Uterus (tissue), 2 donors: ENCODE data around the gene EVX1.

ENCODE experiments used
- POLR2A ChIP-seq, 2 donors: fragments of 450-650 bp; IDR thresholded peaks; one replicate each; pipeline ENCODE4 v1.6.1; 2016; ENCODE audit warnings: antibody characterized with exemption in 2 of 2, mild to moderate bottlenecking in 1 of 2, moderate library complexity in 1 of 2
- TF ChIP-seq, protein P1 (sequence below), 4 experiments: fragments of 200-600 bp in 2 of 4; fragments of 450-650 bp in 2 of 4; sonication (generic) in 2 of 4; IDR thresholded peaks; one replicate each; pipeline ENCODE4 v1.5.1; 2016 to 2019; ENCODE audit warnings: antibody characterized with exemption in 4 of 4, mild to moderate bottlenecking in 2 of 4, moderate library complexity in 1 of 4

DNA sequence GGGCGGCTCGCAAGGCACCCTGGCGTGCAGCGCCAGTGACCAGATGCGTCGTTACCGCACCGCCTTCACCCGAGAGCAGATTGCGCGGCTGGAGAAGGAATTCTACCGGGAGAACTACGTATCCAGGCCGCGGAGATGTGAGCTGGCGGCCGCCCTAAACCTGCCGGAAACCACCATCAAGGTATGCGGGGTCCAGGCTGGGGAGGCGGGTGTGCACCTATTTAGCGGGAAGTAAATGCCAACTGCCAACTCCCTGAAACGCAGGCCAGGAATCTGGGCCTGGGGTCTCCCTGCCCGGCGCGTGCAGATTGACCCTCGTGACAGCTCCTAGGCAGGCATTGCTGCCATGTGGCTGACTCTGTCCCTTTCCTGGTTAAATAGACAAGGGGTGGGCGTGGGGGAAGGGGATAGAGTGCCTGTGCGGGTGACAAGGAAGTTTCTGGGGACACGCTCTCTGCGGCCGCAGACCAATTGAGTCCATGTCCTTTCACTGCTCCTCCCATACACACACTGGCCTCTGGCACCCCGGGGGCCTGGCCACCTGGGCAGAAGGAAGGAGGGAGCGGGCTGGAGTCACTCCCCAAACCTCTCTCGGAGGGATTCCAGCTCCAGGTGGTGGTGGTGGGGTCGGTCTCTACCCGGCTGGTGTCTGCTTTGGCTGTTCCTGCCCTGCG is 2.7 kb downstream of the EVX1 start:
- no peak for TF ChIP-seq POLR2A (IDR thresholded peaks at IDR 0.05)
- TF ChIP-seq, protein P1, sequence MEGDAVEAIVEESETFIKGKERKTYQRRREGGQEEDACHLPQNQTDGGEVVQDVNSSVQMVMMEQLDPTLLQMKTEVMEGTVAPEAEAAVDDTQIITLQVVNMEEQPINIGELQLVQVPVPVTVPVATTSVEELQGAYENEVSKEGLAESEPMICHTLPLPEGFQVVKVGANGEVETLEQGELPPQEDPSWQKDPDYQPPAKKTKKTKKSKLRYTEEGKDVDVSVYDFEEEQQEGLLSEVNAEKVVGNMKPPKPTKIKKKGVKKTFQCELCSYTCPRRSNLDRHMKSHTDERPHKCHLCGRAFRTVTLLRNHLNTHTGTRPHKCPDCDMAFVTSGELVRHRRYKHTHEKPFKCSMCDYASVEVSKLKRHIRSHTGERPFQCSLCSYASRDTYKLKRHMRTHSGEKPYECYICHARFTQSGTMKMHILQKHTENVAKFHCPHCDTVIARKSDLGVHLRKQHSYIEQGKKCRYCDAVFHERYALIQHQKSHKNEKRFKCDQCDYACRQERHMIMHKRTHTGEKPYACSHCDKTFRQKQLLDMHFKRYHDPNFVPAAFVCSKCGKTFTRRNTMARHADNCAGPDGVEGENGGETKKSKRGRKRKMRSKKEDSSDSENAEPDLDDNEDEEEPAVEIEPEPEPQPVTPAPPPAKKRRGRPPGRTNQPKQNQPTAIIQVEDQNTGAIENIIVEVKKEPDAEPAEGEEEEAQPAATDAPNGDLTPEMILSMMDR (IDR thresholded peaks at IDR 0.05): no peak
